ENCODE measurements around the gene MTMR8. TPM values are rescaled to one million over a fixed set of nuclear protein-coding genes. Genes with fewer than 3 reads are reported as not detected.

The MTMR8 gene
- polyA plus RNA-seq, 1 donor (not counting 4 experiments of a cell fraction or from before 2014, with no cell fraction given), result 1.1 TPM

DNA sequence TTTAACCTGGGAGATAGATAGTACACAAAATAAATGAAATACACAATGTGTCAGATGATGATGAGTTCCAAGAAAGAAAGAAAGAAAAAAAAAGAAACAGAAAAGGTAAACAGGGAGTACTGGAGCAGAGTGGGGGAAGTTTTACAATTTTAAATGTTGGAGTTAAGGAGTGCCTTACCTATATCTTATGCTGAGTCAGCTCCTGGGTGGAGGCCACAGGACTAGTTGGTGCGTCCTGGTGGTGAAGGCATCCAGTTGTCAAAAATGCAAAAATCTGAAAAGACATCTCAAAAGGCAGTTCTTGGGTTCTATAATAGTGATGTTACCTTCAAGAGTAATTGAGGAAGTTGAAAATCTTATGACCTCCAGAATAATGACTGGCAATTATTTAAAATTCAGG lies 42.4 kb upstream of the MTMR8 start:
- H3K79me2 ChIP-seq (ENCODE audit: control insufficient read depth, insufficient read depth, low read length), result no peaks in the 10 kb centered on the region
- H4K20me1 ChIP-seq (ENCODE audit: control insufficient read depth, extremely low read depth, insufficient read depth, low read length), result no peaks in the 10 kb centered on the region
- no peaks in the 10 kb centered on the region for H3K27me3 ChIP-seq (ENCODE audit: control insufficient read depth, extremely low read depth, insufficient read depth, low read length)
- FAIRE-seq, result no peak
- no peak overlapping the region for H3K27ac ChIP-seq (ENCODE audit: control insufficient read depth, insufficient read depth, low read length)
- H3K9me1 ChIP-seq (ENCODE audit: control insufficient read depth, extremely low read depth, insufficient read depth, low read length), result no peaks in the 10 kb centered on the region
- dilution Hi-C loops (cut with MboI; ENCODE audit: extremely low pct_ligation_motif_present, low sequenced_read_pairs), result no loop called here
- no peak overlapping the region for H3K4me3 ChIP-seq (ENCODE audit: control insufficient read depth in 2 of 3, extremely low read depth in 1 of 3, insufficient read depth in 2 of 3, low read depth in 1 of 3, low read length in 3 of 3)
- no peak for DNase-seq (ENCODE audit: low read depth, low spot score)
- H3K4me1 ChIP-seq (ENCODE audit: control insufficient read depth, extremely low read depth, insufficient read depth, low read length), result no peaks in the 10 kb centered on the region
- H2AFZ ChIP-seq (ENCODE audit: control insufficient read depth, low read length), result no peak overlapping the region
- TF ChIP-seq EZH2 (IDR thresholded peaks at IDR 0.05; ENCODE audit: low read length), result no peak
- TF ChIP-seq, protein P1, sequence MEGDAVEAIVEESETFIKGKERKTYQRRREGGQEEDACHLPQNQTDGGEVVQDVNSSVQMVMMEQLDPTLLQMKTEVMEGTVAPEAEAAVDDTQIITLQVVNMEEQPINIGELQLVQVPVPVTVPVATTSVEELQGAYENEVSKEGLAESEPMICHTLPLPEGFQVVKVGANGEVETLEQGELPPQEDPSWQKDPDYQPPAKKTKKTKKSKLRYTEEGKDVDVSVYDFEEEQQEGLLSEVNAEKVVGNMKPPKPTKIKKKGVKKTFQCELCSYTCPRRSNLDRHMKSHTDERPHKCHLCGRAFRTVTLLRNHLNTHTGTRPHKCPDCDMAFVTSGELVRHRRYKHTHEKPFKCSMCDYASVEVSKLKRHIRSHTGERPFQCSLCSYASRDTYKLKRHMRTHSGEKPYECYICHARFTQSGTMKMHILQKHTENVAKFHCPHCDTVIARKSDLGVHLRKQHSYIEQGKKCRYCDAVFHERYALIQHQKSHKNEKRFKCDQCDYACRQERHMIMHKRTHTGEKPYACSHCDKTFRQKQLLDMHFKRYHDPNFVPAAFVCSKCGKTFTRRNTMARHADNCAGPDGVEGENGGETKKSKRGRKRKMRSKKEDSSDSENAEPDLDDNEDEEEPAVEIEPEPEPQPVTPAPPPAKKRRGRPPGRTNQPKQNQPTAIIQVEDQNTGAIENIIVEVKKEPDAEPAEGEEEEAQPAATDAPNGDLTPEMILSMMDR (optimal IDR thresholded peaks at IDR 0.05 in 1 of 3, IDR thresholded peaks at IDR 0.05 in 1 of 3, conservative IDR thresholded peaks at IDR 0.05 in 1 of 3; ENCODE audit: extremely low read depth in 1 of 3, insufficient read depth in 2 of 3, low read length in 3 of 3), result no peak
- no peaks in the 10 kb centered on the region for H3K9me3 ChIP-seq (ENCODE audit: control insufficient read depth, low read depth, low read length)
- no peaks in the 10 kb centered on the region for H3K36me3 ChIP-seq (ENCODE audit: control insufficient read depth in 2 of 2, extremely low read depth in 1 of 2, insufficient read depth in 2 of 2, low read length in 2 of 2)
- H3K9ac ChIP-seq (ENCODE audit: control insufficient read depth, extremely low read depth, insufficient read depth, low read length), result no peak overlapping the region
- no peak overlapping the region for H3K4me2 ChIP-seq (ENCODE audit: control insufficient read depth, extremely low read depth, insufficient read depth, low read depth, low read length)

DNA sequence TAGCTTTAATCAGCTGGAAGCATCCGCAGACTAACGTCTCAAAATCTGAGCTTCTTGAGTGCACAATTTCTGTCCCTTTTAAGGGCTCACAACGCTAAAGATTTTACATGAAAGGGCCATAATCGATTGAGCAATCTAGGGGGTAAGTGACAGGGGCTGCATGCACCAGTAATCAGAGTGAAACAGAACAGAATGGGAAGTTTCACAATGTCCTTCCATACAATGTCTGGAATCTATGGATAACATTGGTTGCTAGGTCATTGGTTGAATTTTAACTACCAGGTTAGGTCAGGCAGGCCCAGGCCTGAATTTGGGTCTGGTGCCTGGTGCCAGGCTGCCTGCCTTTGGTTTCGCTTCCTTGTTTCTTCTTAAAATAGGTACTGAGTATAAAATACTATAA lies 42.0 kb upstream of the MTMR8 start:
- no peak overlapping the region for H3K4me2 ChIP-seq (ENCODE audit: control insufficient read depth, extremely low read depth, insufficient read depth, low read depth, low read length)
- no peaks in the 10 kb centered on the region for H3K27me3 ChIP-seq (ENCODE audit: control insufficient read depth, extremely low read depth, insufficient read depth, low read length)
- no peaks in the 10 kb centered on the region for H3K9me1 ChIP-seq (ENCODE audit: control insufficient read depth, extremely low read depth, insufficient read depth, low read length)
- no peaks in the 10 kb centered on the region for H3K79me2 ChIP-seq (ENCODE audit: control insufficient read depth, insufficient read depth, low read length)
- H3K9ac ChIP-seq (ENCODE audit: control insufficient read depth, extremely low read depth, insufficient read depth, low read length), result no peak overlapping the region
- H3K9me3 ChIP-seq (ENCODE audit: control insufficient read depth, low read depth, low read length), result no peaks in the 10 kb centered on the region
- dilution Hi-C loops (cut with MboI; ENCODE audit: extremely low pct_ligation_motif_present, low sequenced_read_pairs), result no loop called here
- DNase-seq (ENCODE audit: low read depth, low spot score), result no peak
- H3K36me3 ChIP-seq (ENCODE audit: control insufficient read depth in 2 of 2, extremely low read depth in 1 of 2, insufficient read depth in 2 of 2, low read length in 2 of 2), result no peaks in the 10 kb centered on the region
- no peak overlapping the region for H3K27ac ChIP-seq (ENCODE audit: control insufficient read depth, insufficient read depth, low read length)
- H2AFZ ChIP-seq (ENCODE audit: control insufficient read depth, low read length), result no peak overlapping the region
- H3K4me3 ChIP-seq (ENCODE audit: control insufficient read depth in 2 of 3, extremely low read depth in 1 of 3, insufficient read depth in 2 of 3, low read depth in 1 of 3, low read length in 3 of 3), result no peak overlapping the region
- no peaks in the 10 kb centered on the region for H4K20me1 ChIP-seq (ENCODE audit: control insufficient read depth, extremely low read depth, insufficient read depth, low read length)
- TF ChIP-seq, protein P1 (optimal IDR thresholded peaks at IDR 0.05 in 1 of 3, IDR thresholded peaks at IDR 0.05 in 1 of 3, conservative IDR thresholded peaks at IDR 0.05 in 1 of 3; ENCODE audit: extremely low read depth in 1 of 3, insufficient read depth in 2 of 3, low read length in 3 of 3), result no peak
- no peak for TF ChIP-seq EZH2 (IDR thresholded peaks at IDR 0.05; ENCODE audit: low read length)
- no peak for FAIRE-seq
- no peaks in the 10 kb centered on the region for H3K4me1 ChIP-seq (ENCODE audit: control insufficient read depth, extremely low read depth, insufficient read depth, low read length)

All from keratinocyte (primary cell).